Measurements from ENCODE around the gene RAPGEF5.

Gene RAPGEF5

GRCh38 chr7:22361795-22362194, 4.8 kb upstream of the RAPGEF5 start:
- no peak for DNase-seq
- Mint-ChIP-seq H3K4me1 (ENCODE audit: low read depth) (peaks cover 4% of the 10 kb centered on the region), H3K36me3 (ENCODE audit: low read depth) (no peaks in the 10 kb centered on the region), H3K27me3 (peaks cover 27% of the 10 kb centered on the region), H3K4me3 (no peak overlapping the region), H3K9me3 (no peaks in the 10 kb centered on the region), H3K27ac (no peak overlapping the region)

DNA sequence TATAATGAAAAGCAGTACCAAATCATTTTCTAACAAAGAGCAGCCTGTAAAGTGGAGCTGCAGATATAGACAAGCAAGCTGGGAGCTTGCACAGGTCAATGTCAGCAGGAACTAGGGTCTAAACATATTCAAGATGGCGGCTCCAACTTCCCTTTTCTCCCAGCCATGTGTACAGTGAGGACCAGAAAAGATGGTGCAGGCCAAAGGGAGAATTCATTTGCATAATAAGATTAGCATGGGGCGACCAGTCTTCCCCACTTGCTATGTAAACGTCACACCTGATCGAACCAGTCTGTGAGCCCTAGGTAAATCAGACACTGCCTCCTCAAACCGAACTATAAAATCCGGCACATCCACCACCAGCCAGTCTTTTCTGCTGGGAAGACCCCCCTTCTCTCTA, 4.4 kb upstream of the RAPGEF5 start:
- Mint-ChIP-seq H3K9me3 (no peaks in the 10 kb centered on the region), H3K27me3 (peaks cover 27% of the 10 kb centered on the region), H3K4me3 (no peak overlapping the region), H3K36me3 (ENCODE audit: low read depth) (no peaks in the 10 kb centered on the region), H3K27ac (no peak overlapping the region), H3K4me1 (ENCODE audit: low read depth) (peaks cover 4% of the 10 kb centered on the region)
- DNase-seq = no peak

DNA sequence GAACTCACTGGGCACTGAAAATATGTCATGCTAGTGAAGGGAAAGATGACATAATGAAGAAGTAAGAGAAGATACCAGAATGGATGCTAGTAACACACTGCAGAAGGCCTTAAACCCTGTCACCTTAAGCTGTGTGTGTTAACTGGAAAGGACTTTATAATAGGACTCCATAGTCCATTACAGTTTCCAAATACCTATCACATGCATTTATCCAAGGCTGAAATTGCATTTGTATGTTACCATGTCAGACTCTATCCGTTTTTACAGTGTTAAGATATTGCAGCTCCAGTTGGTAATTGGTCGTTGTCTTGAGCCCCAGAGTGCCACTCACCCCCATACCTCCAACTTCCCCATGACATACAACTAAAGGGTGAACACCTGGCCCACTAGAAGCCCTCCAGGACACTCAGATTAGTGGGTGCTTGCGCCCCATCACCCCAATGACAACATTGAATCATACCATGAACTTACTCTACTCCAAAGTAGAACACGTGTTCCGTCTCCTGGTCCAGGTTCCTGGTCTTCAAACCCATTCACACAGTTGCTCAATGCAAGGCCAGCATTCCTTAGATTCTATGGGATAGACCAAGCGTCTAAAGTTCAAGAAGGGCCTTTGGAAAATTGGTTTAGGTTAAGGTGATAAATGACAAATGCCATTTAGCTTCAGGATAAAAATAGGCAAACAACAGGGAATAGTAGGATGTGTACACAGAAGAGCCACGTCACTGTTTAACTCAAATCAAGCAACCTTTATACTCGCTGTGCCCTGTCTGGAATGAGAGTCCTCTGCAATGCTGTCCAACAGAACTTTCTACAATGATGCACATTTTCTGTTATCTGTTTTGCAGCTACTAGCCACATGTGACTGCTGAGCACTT, 2.1 kb upstream of the RAPGEF5 start:
- no peak for DNase-seq
- H3K27ac Mint-ChIP-seq = no peak overlapping the region
- peaks cover 48% of the 10 kb centered on the region for H3K27me3 Mint-ChIP-seq
- H3K4me1 Mint-ChIP-seq (ENCODE audit: low read depth) = peaks cover 6% of the 10 kb centered on the region
- H3K4me3 Mint-ChIP-seq = no peak overlapping the region
- no peaks in the 10 kb centered on the region for H3K36me3 Mint-ChIP-seq (ENCODE audit: low read depth)
- H3K9me3 Mint-ChIP-seq = peaks cover 7% of the 10 kb centered on the region

DNA sequence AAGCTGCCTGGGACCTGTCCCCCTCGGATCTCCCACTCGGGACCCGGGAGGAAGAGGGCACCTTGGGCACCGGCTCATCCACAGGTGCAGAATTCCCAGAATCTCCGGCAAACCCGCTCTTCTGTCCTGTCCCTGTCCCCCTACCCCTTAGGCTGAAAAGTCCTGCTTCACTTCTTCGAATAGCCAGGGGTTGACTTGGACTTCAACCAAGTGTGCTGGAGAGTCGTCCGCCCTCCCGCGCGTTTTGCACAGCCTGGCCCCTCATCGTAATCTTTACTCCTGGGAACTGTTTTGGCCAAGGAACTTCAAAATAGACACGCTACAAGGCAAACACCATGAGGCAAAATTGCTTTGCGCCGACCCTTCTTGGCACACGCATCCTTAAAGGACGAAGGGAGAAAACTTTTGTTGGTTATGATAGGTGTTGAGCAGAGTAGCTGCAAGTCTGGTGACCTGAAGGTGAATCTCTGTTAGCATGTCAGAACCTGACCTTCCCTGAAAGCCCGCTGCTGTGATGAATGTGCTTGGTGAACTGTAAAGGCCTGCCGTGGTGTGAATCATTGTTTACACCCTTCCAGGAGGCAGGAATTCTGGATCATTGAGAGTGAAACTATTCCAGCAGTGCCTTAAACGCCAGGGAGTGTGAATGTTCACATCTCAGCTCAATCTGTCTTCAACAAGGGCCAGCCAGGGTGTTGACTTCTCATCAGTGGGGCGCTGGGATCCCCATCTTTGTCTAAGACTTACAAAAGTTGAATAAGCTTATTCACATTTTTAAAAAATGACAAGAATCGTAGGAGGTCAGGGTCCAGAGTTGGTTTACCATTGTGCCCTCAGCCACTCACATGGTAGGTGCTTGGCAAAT, 589 bp upstream of the RAPGEF5 start:
- H3K27me3 Mint-ChIP-seq = peaks cover 58% of the 10 kb centered on the region
- H3K9me3 Mint-ChIP-seq = peaks cover 9% of the 10 kb centered on the region
- peak overlapping the region; percentile 55 for H3K4me3 Mint-ChIP-seq
- peaks cover 6% of the 10 kb centered on the region for H3K4me1 Mint-ChIP-seq (ENCODE audit: low read depth)
- no peak overlapping the region for H3K27ac Mint-ChIP-seq
- H3K36me3 Mint-ChIP-seq (ENCODE audit: low read depth) = no peaks in the 10 kb centered on the region
- no peak for DNase-seq

DNA sequence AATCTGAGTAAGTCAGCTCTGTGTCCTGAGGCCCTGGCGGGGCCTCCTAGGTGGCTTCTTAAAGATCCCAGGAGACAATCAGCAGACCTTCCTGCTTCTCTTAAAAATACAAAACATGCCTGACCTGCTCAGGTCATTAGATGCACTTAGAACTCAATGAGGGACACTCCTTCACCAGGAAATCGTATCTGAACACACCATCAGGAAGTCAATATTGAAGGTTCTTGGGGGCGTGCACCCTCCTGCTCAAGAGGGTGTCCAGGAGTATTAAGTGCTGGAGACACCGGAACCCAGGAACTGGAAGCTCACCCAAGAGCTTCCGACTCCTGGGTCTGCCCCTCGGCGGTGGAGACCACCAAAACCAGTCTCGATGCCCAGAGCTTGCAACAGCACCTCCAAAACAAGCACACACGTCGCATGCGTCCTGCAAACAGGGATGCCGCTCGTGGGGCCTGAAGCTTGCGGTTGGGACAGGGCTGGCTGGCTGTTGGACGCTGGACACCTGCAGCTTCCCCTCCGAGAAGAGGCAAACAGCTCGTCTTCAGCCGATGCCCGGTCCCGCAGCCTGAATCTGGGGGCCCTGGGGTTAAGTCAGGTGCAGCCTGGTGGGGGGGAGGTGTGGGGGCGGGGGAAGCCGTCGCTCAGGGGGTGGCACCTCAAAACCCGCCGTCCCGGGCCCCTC, 803 bp downstream of the RAPGEF5 start:
- no peak for DNase-seq
- peaks cover 6% of the 10 kb centered on the region for H3K4me1 Mint-ChIP-seq (ENCODE audit: low read depth)
- peaks cover 60% of the 10 kb centered on the region for H3K27me3 Mint-ChIP-seq
- H3K9me3 Mint-ChIP-seq = peaks cover 9% of the 10 kb centered on the region
- H3K4me3 Mint-ChIP-seq = peak overlapping the region; percentile 45
- no peaks in the 10 kb centered on the region for H3K36me3 Mint-ChIP-seq (ENCODE audit: low read depth)
- no peak overlapping the region for H3K27ac Mint-ChIP-seq

GRCh38 chr7:22355620-22356009, 1.3 kb downstream of the RAPGEF5 start:
- DNase-seq = no peak
- Mint-ChIP-seq H3K27ac (no peak overlapping the region), H3K4me3 (peak overlapping the region; percentile 45), H3K4me1 (ENCODE audit: low read depth) (peaks cover 6% of the 10 kb centered on the region), H3K27me3 (peaks cover 56% of the 10 kb centered on the region), H3K9me3 (peaks cover 9% of the 10 kb centered on the region), H3K36me3 (ENCODE audit: low read depth) (no peaks in the 10 kb centered on the region)

GRCh38 chr7:22354462-22354861, 2.5 kb downstream of the RAPGEF5 start:
- H3K4me1 Mint-ChIP-seq (ENCODE audit: low read depth) = peaks cover 6% of the 10 kb centered on the region
- H3K27ac Mint-ChIP-seq = no peak overlapping the region
- H3K27me3 Mint-ChIP-seq = peaks cover 55% of the 10 kb centered on the region
- peaks cover 9% of the 10 kb centered on the region for H3K9me3 Mint-ChIP-seq
- no peak overlapping the region for H3K4me3 Mint-ChIP-seq
- no peaks in the 10 kb centered on the region for H3K36me3 Mint-ChIP-seq (ENCODE audit: low read depth)
- DNase-seq = no peak

- no peak overlapping the region for H3K27ac Mint-ChIP-seq
Observed at GRCh38 chr7:22352887-22353286, 4.1 kb downstream of the RAPGEF5 start.

DNA sequence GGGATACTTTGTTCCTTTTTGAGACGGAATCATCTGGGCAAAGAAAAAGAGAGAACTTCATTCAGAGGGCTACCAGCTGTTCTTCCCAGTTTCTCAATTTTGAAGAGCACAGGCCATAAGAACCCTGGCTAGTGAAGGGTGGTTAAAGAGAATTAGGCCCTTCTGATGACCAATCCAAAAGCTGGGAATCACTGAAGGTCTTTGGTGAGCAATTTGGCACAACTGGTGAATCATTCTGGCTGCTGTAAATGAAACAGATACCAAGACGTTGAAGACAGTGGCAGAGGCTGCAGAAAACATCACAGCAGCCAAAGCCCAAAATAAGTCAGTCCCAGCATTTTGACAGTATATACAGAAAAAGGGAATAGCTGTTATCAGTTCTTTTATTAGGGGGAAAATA, 5.1 kb downstream of the RAPGEF5 start:
- Mint-ChIP-seq H3K27me3 (peaks cover 42% of the 10 kb centered on the region), H3K36me3 (ENCODE audit: low read depth) (no peaks in the 10 kb centered on the region), H3K9me3 (peaks cover 9% of the 10 kb centered on the region), H3K4me1 (ENCODE audit: low read depth) (peaks cover 2% of the 10 kb centered on the region), H3K27ac (no peak overlapping the region), H3K4me3 (no peak overlapping the region)
- no peak for DNase-seq

More at GRCh38 chr7:22352887-22353286, 4.1 kb downstream of the RAPGEF5 start:
- Mint-ChIP-seq H3K9me3 (peaks cover 9% of the 10 kb centered on the region), H3K27me3 (peaks cover 48% of the 10 kb centered on the region), H3K36me3 (ENCODE audit: low read depth) (no peaks in the 10 kb centered on the region), H3K4me3 (no peak overlapping the region), H3K4me1 (ENCODE audit: low read depth) (peaks cover 6% of the 10 kb centered on the region)
- no peak for DNase-seq

GRCh38 chr7:22351329-22351692, 5.6 kb downstream of the RAPGEF5 start:
- H3K9me3 Mint-ChIP-seq = peaks cover 9% of the 10 kb centered on the region
- no peak overlapping the region for H3K27ac Mint-ChIP-seq
- no peak for DNase-seq
- peaks cover 48% of the 10 kb centered on the region for H3K27me3 Mint-ChIP-seq
- H3K36me3 Mint-ChIP-seq (ENCODE audit: low read depth) = no peaks in the 10 kb centered on the region
- no peak overlapping the region for H3K4me3 Mint-ChIP-seq
- peaks cover 2% of the 10 kb centered on the region for H3K4me1 Mint-ChIP-seq (ENCODE audit: low read depth)

- Mint-ChIP-seq H3K27me3 (peaks cover 46% of the 10 kb centered on the region), H3K36me3 (ENCODE audit: low read depth) (no peaks in the 10 kb centered on the region), H3K27ac (no peak overlapping the region), H3K9me3 (peaks cover 9% of the 10 kb centered on the region), H3K4me3 (no peak overlapping the region), H3K4me1 (ENCODE audit: low read depth) (no peaks in the 10 kb centered on the region)
- no peak for DNase-seq
Observed at GRCh38 chr7:22350466-22351328, 6.3 kb downstream of the RAPGEF5 start.

DNA sequence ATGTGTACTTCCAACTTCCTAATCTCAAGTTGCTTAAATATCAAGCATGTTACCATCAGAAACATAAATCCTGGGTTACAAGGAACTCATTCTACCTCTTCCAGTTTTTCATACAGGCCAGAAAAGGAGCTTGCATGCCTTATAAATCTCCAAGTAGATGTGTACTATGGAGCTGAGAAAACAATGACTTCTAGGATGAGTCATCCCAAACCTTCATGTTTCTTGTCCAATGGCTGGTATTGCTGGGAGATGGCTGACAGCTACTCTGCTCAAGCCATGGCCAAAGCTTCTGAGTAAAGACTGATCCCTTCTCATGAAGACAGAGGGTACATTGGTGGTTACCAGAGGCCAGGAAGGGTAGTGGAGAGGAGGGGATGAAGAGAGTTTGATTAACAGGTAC, 8.6 kb downstream of the RAPGEF5 start:
- no peak overlapping the region for H3K4me3 Mint-ChIP-seq
- H3K9me3 Mint-ChIP-seq = peaks cover 2% of the 10 kb centered on the region
- H3K4me1 Mint-ChIP-seq (ENCODE audit: low read depth) = no peaks in the 10 kb centered on the region
- no peaks in the 10 kb centered on the region for H3K36me3 Mint-ChIP-seq (ENCODE audit: low read depth)
- peaks cover 25% of the 10 kb centered on the region for H3K27me3 Mint-ChIP-seq
- no peak for DNase-seq
- no peak overlapping the region for H3K27ac Mint-ChIP-seq

DNA sequence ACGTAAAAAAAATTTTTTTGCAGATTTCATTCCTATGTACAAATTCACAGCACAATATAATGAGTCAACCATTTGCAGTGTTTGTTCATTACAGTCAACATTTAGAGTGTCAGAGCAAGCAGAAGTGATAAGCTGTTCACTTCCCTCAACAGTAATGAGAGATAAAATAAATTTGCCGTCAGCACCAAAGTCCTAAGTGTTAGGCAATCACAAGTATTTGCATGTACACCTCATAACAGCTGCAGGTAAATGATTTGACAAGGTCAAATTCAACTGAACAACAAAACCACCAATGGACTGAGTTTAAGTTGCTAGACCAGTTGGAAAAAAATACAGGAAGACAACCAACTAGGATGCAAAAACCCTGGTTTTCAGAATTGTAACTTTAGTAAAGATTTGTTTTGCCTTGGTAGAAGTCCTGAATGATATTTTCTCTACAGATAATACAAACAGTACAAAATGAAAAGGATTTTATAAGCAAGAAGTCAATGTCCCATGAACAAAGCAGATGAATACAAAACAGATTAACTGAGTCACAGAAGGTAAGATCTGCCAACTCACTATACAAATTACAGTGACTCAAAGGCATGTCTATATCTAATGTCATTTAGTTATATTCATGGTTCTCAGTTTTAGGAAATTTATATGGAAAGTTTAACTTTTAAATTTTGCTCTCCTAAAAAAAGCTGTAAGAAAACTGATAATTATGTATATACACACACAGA, 10.4 kb downstream of the RAPGEF5 start:
- no peak for DNase-seq

More for the DNA sequence above, 10.4 kb downstream of the RAPGEF5 start:
- H3K27ac Mint-ChIP-seq = no peak overlapping the region
- H3K36me3 Mint-ChIP-seq (ENCODE audit: low read depth) = no peaks in the 10 kb centered on the region
- H3K9me3 Mint-ChIP-seq = no peaks in the 10 kb centered on the region
- H3K4me3 Mint-ChIP-seq = no peak overlapping the region
- H3K27me3 Mint-ChIP-seq = peaks cover 20% of the 10 kb centered on the region
- H3K4me1 Mint-ChIP-seq (ENCODE audit: low read depth) = no peaks in the 10 kb centered on the region

Measured in activated T-cell treated with anti-CD3 and anti-CD28 coated beads, Interleukin-2, amount 50 U/mL, for 24 hours (primary cell).